ENCODE results near the gene TMEM40.

The TMEM40 gene

DNA sequence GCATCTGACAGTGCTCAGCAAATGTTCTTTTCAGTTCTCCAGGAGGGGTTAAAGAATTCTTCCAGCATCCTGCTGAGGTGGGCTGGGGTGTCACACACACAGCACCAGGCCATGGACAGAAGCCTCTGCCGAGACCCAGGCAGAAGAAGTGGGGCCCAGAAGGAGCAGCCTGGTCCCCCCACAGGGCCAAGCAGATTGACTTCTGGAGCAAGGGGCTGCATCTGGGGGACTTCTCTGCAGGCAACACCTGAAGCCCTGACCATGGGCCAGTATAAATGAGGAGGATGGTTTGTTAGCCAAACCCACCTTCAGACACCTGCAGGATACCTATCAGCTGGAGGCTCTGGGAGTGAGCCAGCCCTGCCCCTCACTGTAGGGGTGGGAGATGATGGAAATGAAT, 16.2 kb upstream of the TMEM40 start:
- DNase-seq: no peak

DNA sequence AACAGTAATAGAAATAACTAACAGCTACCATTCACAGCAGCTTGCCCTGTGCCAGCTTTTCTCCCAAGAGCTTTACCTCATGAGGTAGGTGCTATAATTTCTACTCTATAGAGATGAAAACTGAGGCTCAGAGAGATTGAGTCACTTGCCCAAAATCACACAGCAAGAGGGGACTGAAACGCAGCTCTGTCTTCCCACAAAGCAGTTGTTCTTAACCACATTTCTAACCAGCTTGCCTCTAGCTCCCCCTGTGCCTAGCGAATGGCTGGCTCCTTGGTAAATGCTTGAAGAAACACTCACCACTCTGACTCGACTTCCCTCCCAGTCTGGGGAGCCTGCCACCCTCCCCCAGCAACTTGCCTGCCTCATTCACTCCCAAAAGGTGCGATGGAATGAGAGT, 15.6 kb upstream of the TMEM40 start:
- DNase-seq: no peak

DNA sequence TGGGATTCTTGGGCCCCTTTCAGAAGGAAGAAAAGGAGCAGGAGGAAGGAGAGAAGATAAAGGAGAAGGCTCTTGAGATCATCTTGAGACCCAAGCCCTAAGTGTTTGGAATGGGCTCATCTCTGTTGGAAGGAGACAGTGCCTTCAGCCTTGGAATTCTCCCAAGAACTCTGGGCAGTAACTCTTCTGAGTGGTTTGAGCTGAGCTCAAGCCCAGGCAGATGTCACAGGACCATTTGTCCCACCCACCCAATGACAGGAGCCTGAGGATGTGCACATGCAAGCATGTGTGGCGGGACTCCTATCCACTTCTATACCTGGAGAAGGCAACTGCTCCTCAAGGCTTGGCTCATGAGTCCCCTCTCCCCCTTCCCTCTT, 14.6 kb upstream of the TMEM40 start:
- no peak for DNase-seq

DNA sequence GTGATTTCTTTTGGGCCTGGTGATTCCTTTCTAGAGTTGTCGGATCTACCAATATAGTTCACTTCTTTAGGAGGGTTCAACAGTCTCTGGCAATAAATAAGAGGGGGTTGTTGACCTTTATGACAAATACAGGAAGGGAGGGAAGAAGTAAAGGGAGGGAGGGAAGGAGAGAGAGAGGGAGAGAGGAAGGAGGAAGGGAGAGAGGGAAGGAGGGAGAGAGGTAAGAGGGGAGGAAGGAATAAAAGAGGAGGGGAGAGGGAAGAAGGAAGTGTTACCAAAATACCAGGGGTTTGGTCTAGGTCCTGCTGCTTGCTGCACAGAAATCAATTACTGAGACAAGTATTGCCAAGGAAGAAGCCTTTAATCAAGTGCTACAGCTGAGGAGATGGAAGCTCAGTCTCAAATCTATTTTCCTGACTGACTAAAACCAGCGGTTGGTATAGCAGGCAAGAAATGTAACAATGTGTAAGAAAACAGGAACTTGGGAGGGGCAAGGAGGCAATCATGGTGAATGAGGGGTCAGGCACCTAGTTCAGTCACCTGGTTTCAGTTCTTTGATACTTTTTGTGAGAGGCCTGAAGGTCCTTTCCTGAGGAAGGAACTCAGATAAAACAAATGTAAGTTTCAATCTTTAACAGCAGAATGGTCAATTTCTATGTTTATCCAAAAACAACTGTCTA, 14.1 kb upstream of the TMEM40 start:
- DNase-seq: no peak

DNA sequence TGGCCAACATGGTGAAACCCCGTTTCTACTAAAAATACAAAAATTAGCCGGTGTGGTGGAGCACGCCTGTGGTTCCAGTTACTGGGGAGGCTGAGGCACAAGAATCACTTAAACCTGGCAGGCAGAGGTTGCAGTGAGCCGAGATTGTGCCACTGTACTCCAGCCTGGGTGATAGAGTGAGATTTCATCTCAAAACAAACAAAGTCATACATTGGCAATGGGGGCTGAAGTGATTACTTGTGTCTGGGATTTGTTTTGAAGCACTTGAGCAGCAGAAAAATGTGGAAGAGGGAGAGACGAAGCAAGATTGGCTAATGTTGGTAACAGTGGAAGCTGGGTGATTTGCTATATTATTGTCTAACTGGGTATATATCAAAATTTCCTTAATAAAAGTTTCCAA, 13.4 kb upstream of the TMEM40 start:
- no peak for DNase-seq

DNA sequence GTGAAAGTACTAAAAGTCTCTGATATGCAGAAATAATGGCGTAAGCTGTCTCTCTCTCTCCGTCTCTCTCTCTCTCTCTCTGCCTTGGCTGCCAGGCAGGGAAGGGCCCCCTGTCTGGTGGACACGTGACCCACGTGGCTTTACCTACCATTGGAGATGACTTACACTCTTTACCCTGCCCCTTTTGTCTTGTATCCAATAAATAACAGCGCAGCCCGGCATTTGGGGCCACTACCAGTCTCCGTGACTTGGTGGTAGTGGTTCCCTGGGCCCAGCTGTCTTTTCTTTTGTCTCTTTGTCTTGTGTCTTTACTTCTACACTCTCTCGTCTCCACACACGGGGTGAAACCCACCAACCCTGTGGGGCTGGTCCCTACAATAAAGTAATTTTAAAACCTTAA, 12.2 kb upstream of the TMEM40 start:
- DNase-seq: no peak

DNA sequence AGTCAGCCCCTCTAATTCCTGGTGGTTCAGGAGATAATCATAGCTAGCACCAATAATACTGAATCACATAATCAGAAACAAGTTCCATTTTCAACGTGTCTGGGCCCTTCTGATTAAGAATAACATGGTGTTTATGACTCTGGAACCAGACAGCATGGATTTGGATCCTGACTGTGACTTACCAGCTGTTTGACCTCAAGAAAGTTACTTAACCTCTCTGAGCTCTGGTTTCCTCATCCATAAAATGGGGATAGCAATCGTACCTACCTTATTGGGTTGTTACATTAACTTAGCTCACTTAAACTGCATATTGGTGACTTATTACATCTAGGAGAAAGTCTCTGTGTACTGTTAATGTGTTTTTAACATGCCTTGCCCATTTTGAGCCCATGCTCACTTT, 10.7 kb upstream of the TMEM40 start:
- no peak for DNase-seq

DNA sequence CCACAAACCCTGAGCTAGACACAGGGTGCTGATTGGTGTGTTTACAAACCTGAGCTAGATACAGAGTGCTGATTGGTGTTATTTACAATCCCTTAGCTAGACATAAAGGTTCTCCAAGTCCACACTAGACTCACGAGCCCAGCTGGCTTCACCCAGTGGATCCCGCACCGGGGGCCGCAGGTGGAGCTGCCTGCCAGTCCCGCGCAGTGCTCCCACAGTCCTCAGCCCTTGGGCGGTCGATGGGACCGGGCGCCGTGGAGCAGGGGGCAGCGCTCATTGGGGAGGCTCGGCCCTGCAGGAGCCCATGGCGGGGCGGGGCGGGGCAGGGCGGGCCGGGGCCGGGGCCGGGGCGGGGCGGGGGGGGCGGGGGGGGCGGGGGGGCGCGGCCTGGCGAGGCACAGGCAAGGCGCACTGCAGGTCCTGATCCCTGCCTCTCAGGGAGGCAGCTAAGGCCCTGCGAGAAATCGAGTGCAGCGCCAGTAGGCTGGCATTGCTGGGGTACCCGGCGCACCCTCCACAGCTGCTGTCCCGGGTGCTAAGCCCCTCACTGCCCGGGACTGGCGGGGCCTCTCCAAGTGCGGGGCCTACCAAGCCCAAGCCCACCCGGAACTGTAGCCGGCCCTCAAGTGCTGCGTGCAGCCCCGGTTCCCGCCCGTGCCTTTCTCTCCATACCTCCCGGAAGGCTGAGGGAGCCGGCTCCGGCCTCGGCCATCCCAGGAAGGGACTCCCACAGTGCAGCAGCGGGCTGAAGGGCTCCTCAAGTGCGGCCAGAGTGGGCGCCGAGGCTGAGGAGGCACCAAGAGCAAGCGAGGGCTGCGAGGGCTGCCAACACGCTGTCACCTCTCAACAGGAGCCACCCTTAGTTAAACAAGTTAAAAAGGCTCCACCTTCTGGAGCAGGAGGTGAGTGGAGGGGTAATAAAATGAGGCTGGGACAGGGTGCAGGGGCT, 9.8 kb upstream of the TMEM40 start:
- DNase-seq: no peak

DNA sequence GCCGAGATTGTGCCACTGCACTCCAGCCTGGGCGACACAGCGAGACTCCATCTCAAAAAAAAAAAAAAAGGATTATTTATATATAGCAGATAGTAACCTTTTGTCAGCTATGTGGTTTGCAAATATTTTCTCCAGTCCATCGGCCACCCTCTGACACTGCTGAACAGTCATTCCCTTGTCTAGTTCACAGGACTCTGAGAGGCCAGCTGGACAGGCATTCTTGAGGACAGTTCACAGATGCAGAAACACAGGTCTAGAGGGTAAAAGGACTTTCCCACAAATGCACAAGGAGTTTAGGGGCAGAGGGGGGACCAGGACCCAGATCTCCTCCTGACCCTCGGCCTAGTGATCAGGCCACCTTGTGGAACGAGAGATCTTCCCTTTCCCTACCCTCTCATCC, 7.5 kb upstream of the TMEM40 start:
- DNase-seq: no peak

DNA sequence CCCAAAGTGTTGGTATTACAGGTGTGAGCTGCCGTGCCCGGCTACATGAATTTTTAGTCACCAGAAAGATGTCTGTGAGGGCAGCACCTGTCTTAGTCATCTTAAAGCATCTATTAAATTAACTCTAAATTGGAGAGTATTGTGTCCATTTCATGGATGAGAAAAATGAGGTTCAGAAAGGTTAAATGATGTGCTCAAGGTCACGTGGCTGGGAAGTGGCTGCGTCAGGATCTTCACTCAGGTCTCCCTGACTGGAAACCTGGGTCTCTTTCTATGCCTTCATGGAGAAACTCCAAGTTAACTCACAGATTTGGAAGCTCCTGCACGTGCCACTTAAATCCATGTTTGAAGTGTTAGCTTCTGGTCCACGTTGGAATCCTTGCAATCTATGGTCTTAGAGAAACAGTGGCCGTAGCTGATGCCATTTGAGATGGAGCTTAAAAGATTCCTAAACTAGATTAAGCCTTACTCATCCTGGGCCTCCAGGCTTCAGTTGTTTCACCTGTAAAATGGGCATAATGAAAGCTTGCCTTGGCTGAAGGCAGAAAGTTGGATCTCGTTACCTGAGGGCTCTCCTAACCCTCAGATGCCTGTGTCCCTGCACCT, 5.2 kb upstream of the TMEM40 start:
- no peak for DNase-seq

DNA sequence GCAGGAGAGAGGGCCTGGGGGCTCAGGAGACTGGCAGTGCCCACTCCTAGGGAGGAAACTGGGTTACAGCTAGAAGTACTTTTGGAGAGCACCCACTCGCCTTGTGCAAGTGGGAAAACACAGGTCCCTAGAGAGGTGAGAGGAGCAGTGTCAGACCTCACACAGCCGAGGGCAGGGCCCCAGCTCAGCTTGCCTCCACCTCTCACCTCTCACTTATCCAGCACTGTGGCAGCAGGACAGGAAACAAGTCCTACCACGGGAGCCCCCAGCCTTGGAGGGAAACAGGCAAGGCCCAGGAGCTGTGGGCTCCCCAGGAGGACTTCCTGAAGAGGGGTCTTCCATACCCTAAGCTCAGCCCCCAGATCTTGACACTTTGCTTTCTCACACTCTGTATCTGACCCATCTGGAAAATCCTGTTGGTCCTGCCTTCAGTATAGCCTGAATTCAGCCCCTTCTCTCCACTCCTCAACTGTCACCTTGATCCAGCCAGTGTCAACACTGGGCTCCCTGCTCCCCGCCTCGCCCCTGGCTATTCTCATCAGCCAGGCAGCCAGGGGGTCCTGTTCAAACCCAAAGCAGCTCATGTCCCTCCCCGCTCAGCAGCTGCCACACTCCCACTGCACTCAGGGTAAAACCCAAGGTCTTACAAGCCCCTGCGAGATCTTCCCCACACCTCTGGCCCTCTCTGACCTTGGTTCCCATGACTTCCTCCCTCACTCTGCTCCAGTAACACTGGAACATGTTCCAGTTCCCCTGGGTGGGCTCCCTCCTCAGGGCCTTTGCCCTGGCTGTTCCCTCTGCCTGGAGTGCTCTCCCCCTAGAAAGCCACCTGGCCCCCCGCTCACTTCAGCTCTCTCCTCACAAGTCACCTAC, 870 bp upstream of the TMEM40 start:
- DNase-seq: no peak

DNA sequence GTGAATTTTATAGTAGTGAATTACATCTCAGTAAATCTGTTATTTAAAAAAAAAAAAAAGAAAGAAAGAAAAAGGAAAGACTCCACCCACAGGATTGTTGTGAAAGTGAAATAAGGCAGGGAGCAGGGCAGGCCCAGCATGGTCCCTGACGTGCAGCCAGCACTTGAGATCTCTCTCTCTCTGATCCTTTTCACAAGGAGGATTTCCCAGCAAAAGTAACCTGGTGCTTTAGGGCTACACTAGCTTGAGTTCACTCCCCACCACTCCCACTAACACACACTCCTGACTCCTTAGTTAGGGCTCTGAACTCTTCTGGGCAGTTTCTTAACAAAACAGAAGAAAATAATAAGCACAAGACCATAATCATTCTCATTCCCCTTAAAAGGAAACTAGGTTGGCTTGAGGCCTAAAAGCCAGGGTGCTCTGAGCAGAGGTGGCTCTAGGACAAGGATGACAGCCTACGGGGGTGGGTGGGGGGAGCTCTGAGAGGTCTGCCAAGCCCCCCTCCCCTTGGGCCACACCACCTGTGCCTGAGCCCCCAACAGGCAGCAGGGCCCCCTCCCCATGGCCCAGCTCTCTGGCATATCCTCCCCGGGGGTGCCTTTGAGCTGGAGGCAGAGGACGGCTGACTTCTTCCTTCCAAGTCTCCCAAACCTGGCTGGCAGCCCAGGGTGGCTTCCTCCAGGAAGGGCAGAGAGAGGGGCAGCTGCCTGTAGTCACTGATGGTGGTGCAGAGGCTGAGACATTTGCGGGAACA, 856 bp downstream of the TMEM40 start:
- no peak for DNase-seq

DNA sequence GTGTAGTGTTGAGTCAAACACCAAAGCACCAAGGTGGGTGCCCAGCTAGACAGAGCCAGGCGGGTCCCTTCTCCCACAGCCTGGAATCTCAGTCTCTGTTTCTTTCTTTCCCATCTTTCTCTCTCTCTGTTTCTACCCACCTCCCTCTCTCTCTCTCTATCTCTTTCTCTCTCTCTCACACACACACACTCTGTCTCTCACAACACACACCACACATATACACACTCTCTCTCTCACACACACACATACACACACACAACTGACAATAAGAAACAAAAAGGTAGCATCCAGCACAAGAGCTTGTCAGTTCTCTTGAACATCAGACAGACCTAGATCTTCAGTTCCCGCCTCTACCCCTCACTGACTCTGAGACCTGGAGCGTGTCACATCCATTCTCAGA, 2.4 kb downstream of the TMEM40 start:
- no peak for DNase-seq

DNA sequence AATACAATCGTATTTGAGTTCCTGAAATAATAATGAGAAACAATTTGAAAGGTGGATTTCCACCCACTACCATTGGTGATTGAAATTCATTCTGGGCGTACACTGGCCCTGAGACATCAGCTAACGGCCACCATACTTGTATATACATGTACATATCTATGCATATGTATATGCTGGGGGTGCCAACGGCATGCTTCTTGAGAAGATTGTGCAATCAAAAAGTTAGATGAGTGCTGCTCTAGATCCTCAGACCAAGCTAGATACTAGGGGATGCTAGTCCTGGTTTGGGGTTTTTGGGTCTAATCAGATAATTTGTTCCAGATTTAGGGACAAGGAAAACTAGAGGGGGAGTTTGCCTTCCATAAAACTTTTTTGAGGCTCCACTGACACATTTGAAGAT, 2.9 kb downstream of the TMEM40 start:
- DNase-seq: no peak

DNA sequence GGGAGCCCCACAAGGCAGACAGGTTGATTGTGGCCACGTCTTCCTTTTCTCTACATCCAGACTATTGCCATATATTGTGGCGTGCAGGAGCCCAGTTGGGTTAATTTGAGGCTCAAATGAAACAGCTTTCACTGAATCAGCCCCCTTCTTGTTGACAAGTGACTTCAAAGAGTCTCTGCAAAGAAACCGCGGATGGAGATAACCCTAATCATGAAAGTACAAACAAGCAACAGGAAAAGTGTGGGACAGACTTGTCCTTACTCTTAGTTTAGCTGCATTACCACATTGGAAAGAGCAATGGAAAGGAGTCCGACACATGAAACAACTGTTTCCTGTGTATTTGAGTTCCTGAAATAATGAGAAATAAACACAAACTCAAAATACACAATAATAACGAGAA, 3.3 kb downstream of the TMEM40 start:
- no peak for DNase-seq

DNA sequence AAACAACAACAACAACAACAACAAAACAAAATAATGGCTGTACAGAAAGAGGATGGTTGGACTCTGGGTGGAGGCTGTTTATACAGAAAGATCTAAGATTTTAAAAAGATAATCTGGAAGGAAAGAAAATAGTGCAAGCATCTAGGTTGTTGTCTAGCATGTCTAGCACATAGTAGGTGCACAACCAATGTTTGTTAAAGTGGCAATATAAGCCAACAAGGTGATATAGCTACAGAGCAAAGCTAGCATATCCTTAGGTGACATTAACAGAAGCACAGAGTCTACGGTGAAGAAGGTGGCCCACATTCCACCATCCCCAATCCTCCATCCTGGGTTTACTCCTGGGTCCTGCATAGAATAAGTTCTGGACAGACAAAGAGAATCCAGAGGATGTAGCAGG, 4.7 kb downstream of the TMEM40 start:
- no peak for DNase-seq

DNA sequence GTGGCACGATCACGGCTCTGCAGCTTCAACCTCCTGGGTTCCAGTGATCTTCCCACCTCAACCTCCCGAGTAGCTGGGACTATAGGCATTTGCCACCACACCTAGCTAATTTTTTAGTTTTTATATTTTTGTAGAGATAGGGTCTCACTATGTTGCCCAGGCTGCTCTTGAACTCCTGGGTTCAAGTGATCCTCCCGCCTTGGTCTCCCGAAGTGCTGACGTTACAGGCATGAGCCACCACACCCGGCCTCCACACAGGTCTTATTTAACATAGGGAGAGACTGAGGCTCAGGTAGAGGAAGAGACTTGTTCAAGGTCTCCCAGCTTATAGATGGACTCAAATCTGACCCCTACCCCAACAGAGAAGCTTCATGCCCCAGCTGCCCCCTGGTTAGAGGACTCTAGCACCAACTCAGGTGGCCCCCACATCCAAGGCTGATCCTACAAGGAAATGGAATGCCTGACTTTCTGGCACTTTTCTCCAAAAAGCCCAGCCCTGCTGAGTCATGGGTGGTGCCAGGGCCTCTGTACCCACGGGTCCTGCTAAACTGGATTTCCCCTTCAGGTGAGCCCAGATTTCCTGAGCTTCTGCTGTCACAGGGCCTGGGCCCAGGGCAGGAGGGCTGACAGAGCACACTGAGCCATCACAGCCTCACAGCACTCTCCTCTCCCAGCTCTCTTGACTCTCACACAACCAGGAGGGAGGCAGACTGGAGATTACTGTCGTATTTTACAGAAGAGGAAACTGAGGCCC, 5.6 kb downstream of the TMEM40 start:
- no peak for DNase-seq

DNA sequence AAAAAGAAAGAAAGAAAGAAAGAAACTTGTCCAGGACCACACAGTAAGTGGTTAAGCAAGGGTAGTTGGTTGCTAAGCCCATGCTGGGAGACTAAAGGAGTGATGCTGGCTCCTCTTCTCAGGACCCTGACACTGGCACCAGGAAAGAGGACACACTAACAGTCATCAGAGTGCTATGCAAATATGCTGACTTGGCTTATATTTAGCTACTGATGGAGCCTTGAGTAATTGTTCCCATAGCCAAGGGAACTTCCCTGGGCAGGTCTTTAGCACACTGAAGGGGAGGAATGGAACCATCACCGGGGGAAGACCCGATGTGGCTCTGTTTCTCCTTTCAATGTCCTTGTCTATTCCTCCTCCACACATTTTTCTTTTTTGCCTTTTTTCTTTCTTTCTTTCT, 6.2 kb downstream of the TMEM40 start:
- DNase-seq: no peak

DNA sequence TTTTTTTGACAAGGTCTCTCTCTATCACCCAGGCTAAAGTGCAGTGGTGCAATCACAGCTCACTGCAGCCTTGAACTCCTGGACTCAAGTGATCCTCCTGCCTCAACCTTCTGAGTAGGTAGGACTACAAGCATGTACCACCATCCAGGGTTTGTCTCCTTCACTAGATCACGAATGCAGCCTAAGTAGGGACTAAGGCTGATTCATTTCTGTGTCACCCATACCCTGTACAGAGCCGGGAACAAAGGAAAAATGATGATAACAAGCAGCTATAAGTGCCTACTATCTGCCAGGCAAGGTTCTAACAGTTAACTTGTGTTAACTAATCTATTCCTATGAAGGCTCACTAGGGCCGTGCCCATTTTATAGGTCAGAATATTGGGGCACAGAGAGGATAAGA, 7.0 kb downstream of the TMEM40 start:
- DNase-seq: no peak

DNA sequence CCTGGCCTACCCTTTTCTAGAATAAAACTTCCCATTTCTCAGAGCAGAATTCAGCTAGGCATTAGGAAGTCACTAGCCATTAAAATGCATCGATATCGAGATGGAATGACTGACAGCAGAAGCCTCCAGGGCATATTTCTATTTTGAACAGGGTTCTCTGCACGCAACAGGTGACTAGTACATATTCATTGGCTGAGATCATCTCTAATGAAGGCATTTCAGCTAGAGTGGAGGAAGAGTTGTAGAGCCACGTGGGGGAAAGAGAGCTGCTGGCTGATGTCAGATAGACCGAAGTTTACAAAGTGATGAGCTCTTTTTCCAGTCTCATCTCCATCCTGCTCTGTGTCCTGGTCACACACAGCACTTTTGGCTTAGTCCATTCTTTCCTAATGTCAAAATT, 7.5 kb downstream of the TMEM40 start:
- DNase-seq: no peak

DNA sequence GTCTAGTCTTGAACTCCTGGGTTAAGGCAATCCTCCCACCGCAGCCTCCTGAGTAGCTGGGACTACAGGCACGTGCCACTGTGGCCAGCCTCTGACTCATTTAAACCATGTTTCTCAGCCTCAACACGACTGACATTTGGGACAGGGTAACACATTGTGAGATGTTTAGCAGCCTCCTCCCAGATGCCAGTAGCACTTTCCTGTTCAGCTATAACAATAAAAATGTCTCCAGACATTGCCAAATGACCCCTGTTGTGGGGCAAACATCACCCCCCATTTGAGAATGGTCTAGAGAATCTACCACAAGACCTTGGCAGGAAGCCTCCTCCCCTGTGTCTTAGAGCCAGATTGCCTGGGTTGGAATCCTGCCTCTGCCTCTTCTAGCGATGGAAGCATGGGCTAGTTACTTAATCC, 8.4 kb downstream of the TMEM40 start:
- DNase-seq: no peak

DNA sequence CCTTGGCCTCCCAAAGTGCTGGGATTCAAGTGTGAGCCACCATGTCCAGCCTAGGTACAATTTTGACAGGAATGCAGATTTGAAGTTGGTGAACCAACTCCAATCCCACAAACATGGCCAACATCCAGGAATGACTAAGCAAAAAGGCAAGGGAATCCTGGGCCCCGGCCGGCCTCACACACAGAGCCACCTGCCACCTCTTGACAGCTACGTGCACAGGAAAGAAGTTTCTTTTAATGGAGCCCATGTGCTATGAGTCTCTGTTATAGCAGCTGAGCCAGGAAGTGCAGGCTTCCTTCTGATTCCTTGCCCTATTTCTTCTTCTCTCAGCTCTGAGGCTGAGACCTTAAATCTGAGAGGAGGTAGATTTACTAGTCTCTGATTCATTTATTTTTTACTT, 8.8 kb downstream of the TMEM40 start:
- DNase-seq: no peak
